Stimulated activated CD4-positive, alpha-beta T cell treated with anti-CD3 and anti-CD28 coated beads, Interleukin-12 subunit alpha, Interleukin-12 subunit beta, amount 100 ng/mL, for 24 hours (primary cell): ENCODE data around the gene ATR.
"Not testable (repeated sequence)": the region's sequence is repeated elsewhere in the genome, so short reads cannot be mapped to it uniquely, and the experiment has no call there.

Experiments
- DNase-seq, 2 experiments: peaks; one replicate each; pipeline ENCODE4 v3.0.0-alpha.2; 2020; ENCODE audit warnings: low read depth in 2 of 2

ATR gene

GRCh38 chr3:142578329-142579223 is at the start of gene ATR:
Gene ATR, minus strand, starts transcription at chr3:142578733. Its CDS starts 29 bp downstream, at chr3:142578704.
- peak; percentile 93 to 96 for DNase-seq

DNA sequence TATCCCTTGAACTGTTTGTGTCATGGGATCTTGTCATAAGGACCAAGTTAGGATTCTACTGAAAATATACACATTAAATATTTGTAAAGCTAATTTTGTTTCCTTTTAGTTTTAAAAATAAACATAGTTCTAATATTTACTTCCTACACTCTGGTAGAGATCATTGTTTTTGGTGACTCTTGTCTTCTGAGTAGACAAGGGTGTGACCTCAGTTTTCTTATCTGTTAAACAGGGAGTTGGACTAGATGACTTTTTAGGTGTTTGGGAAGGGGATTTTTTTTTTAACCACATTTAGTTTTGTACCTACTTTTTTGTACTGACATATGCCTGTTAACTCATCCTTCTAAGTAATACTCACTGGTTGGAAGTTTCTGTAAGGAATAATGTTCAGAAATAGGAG is 48.4 kb upstream of the ATR start:
- DNase-seq: no peak

DNA sequence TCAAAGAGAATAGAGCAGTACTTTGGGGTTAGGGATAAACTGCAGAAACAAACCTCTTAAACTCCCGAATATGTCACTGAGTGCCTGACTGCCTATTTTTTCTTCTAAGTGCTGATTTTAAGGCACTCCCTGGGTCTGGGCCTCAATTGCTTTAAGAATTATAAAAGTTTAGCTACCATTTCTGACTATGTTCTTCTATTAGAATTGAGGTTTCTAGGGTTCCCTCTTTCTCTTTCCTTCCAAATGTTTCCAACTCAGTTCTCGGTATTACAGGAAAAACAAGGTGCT is 46.6 kb upstream of the ATR start:
- DNase-seq: no peak

GRCh38 chr3:142624341-142625152 is 46.0 kb upstream of the ATR start:
- DNase-seq: no peak

DNA sequence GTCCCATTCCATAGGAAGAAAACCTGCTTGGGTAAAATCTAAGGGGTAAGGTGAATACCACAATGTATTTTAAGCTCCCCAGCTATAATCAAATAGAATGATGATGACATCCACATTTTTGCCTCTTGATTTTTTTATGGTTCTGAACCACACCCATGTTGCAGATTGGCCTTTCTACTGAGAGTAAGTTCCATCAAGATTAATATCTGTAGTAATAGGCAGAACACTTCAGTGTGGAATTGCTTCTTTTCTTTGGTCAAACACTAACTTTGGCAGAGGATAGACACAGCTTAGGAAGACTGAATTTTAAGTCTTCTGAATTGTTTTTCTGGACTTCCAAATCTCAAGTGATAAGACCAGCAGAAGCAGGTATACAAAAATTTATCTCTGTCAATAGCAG is 44.7 kb upstream of the ATR start:
- DNase-seq: no peak

DNA sequence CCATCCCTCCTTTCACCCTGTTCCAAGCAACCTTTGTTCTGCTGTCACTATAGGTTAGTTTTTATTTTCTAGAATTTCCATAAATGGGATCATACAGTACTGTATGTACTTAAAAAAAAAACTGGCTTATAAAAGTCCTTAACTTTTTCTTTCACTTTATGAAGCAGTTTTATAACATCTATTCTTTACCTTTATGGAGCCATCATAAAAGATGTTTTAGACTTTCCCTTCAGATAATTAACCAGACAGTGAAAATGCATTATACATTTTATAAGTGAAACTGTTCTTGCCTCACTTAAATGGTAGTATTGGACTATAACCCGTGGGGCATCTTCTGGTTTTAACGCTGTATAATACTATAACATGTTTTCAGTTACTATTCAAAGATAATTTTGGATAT is 43.9 kb upstream of the ATR start:
- no peak for DNase-seq

DNA sequence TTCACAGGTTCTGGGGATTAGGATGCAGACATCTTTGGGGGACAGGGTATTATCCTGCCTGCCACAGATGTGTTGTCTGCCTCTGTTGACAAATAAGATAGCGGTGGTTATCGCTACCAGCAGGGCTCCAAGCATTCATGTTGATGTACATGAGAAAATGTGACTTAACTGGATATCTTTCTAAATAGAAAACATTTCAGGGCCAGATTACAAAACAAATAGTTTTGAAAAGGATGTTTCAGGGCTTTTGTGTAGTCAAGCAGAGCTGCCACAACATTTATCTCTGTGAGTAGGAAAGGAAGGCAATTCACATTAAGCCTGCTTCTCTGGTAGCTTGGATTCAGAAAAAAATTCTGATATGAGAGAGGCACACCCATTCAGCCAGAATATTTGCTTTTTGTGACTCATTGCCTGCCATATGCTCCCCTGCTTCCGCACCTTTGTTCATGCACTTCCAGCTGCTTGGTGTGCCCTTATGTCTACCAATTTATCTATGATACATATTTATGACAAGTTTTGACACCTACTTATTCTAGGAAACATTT is 40.5 kb upstream of the ATR start:
- no peak for DNase-seq

- DNase-seq: no peak
Measured at GRCh38 chr3:142615171-142615570, 36.6 kb upstream of the ATR start.

GRCh38 chr3:142614059-142614626 is 35.6 kb upstream of the ATR start:
- no peak for DNase-seq

- DNase-seq: no peak
Measured at GRCh38 chr3:142613491-142613890, 35.0 kb upstream of the ATR start.

DNA sequence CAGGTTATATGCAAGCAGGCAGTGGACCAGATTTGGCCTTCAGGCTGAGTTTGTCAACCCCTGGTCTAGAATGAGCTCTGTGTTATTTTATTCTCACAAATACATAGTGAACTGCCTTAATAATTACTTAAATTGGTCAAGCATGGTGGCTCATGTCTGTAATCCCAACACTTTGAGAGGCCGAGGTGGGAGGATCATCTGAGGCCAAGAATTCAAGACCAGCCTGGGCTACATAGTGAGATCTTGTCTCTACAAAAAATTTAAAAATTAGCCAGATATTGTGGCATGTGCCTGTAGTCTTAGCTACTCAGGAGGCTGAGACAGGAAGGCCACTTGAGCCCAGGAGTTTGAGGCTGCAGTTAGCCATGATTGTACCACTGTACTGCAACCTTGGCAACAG is 32.7 kb upstream of the ATR start:
- no peak for DNase-seq

DNA sequence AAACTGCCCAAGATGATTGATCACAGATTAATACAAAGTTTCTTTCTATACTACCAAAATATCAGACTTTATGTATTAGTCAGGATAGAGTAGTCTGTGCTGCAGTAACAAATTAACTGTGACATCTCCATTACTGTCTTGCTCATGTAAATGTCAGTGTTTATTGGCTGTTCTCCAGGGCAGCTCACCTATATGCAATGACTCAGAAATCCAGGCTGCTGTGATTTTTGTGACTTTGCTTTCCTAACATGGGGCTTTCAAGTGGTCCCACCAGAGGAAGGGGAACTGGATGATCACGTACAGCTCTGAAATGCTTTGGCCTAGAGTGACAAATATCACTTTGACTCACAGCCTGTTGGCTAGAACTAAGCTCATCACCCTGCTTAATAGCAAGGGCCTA is 30.6 kb upstream of the ATR start:
- DNase-seq: no peak

DNA sequence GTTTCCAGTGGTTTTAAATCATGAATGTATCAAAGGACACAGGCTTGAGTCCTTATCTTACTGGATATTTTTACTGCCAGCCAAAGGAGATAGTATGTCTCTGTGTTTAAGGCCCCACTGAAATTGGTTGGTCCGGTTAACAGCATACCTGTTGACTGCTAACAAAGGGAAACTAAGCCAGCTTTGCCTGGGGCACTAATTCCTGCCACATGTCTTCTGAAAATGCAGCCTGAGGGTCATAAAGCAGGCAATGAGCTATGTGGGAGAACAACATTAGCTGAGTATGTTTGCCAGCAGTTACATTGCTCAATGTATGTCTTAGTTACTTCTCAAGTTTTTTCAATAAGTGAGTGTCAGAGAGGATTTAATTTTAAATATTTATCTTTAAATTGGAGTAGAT is 30.1 kb upstream of the ATR start:
- DNase-seq: no peak

GRCh38 chr3:142604940-142605339 is 26.4 kb upstream of the ATR start:
- no peak for DNase-seq

DNA sequence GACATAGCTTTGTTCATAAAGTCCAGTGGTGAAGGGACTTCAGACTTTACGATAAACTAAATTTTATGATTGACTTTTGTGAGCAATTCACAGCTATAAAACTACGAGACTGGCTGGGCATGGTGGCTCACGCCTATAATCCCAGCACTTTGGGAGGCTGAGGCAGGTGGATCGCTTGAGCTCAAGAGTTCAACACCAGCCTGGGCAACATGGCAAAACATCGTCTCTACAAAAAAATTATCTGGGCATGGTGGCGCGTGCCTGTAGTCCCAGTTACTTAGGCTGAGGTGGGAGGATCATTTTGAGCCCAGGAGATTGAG is 24.8 kb upstream of the ATR start:
- not testable (repeated sequence) for DNase-seq

- no peak for DNase-seq
Measured at GRCh38 chr3:142602619-142603385, 24.3 kb upstream of the ATR start.

DNA sequence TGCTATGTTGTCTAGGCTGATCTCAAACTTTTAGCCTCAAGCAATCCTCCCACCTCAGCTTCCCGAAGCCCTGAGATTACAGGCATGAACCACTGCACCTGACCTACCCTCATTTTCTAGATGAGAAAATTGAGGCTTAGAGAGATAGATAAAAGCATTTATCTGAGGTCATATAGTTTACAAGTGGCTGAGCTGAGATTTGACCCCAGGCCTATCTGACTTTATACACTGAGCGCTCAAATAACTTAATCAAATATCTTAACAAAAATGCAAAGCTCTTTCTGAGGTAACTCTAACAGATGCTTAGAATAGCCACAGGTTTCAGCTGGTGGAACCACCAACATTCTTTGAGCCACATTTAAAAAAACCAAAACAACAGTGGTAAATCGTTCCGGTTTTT is 23.2 kb upstream of the ATR start:
- no peak for DNase-seq

DNA sequence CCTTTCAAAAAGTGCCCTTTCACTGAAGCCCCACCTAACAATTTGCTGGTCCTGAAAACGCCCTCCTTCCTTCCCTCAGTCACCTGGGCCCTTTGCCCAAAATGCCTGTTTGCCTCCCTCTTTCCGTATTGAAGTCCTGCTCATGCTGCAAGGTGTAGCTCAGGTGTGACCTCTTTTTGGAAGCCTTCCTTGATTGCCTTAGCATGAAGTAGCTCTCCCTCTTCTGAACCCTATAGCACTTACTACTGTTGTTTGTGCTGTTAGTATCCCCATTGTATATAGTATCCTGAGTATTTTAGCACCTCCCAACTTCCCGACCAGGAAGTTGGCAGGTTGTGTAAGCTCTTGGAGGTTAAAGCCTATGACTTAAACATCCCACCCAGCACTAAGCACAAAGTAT is 19.4 kb upstream of the ATR start:
- DNase-seq: no peak

GRCh38 chr3:142596726-142597088 is 18.2 kb upstream of the ATR start:
- DNase-seq: no peak

DNA sequence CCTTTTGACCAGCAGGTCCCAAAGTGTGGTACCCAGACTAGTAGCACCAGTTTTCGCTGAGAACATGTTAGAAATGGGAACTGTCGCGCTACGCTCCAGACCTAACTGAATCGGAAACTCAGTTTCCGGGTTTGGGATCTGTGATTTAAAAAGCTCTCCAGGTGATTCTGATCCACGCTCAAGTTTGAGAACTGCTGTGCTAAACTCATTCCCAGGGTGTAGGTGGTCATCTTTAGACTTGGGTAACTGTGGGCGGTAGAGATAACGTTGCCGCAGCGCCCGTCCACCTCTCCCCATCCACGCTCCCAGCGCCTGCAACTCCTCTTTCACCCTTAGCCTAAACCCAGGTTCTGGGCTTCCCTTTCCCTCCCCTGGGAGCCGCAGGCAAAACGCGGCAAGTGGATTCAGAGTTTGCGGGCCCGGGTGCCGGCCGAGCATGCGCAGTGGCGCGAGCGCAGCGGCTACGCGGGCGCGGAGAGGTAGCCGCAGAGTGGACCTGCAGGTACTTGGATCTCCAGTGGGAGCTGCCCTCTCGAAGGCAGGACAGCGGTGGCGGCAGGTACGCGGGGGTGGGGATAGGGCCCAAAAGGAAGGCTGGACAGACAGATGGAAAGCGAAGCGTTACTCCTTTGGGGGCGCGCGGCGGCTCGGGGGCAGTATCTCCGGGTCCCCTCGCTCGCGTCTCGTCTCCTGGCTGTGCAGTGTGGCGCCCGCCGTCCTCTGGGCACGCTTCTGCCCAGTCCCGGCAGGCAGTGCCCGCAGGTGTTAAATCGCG is 17.6 kb upstream of the ATR start, which contains the start of gene PLS1:
PLS1 (plus strand) TSS at position 443 of the 775 bp plus-strand sequence. CDS start 67,845 bp downstream, outside the sequence.
- DNase-seq: peak; percentile 70 to 77

DNA sequence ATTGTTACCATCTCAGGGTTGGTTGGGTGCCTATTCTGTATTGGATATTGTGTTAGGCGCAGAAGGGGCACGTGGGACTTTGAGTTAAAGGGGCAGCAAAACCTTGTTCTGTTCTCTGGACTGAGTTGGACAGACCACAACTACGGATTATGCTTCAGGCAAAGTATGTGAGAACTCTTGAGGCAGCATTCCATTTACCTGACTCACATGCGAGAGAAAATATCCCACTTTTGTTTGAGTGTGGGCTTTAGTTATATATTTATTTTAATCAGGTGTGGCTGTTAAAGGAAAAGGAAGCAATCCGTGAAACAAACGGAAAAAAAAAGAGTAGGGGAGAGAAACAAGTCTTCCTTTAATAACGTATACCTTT is 17.0 kb upstream of the ATR start:
- no peak for DNase-seq
